Endothelial cell of umbilical vein (primary cell): Measurements from ENCODE around the gene CDC42EP5. TPM values are rescaled to one million over a fixed set of nuclear protein-coding genes. Genes with fewer than 3 reads are reported as not detected.

Experiments
- BruUV-seq: library from RNA; stranded (reverse); fragments of 400-500 nt; replicated peaks from 2 replicates; lab custom pipeline; 2021; lab: Mats Ljungman, UMichigan
- CTCF ChIA-PET: fragments of 300-600, 350-600 bp; sonication (Branson Sonifier 250); formaldehyde crosslinking; loops from one replicate; lab custom pipeline; 2021; ENCODE audit warnings: antibody characterized with exemption, inconsistent platforms; lab: Charles Lee
- POLR2A ChIA-PET: fragments of 300-600, 350-600 bp; sonication (Branson Sonifier 250); formaldehyde crosslinking; loops from one replicate; lab custom pipeline; 2021; ENCODE audit warnings: antibody characterized with exemption, inconsistent platforms; lab: Charles Lee
- DNase-seq: peaks from one replicate; pipeline ENCODE4 v3.0.0-alpha.2; 2011; ENCODE audit warnings: low read depth, low spot score
- FAIRE-seq: peaks from 2 replicates; lab custom pipeline; 2011; peaks lifted over from hg19 to GRCh38; lab: Jason Lieb, UNC
- H2AFZ ChIP-seq: 2 replicates; pipeline ENCODE4 v1.6.0; 2012; ENCODE audit warnings: low read depth, low read length, control low read depth, inconsistent platforms
- H3K27ac ChIP-seq: 2 replicates; pipeline ENCODE4 v1.5.1; 2011; ENCODE audit warnings: low read depth, mild to moderate bottlenecking, control low read depth, low read length, moderate library complexity; ENCODE audit not compliant: insufficient read depth
- H3K27me3 ChIP-seq, 2 experiments: 2 replicates each; pipeline versions ENCODE4 v1.6.0 to v1.6.1; 2011; ENCODE audit warnings: low read length in 2 of 2, mixed read lengths in 1 of 2; ENCODE audit not compliant: control insufficient read depth in 2 of 2, insufficient read depth in 2 of 2
- H3K36me3 ChIP-seq, 2 experiments: 2 replicates in 1 of 2; 3 replicates in 1 of 2; pipeline ENCODE4 v1.5.1; 2011; ENCODE audit warnings: low read length in 2 of 2, mild to moderate bottlenecking in 1 of 2, moderate library complexity in 1 of 2; ENCODE audit not compliant: control insufficient read depth in 2 of 2, insufficient read depth in 2 of 2; ENCODE audit errors: extremely low read depth in 1 of 2
- H3K4me1 ChIP-seq: 3 replicates; pipeline ENCODE4 v1.5.1; 2011; ENCODE audit warnings: mild to moderate bottlenecking, low read length; ENCODE audit not compliant: control insufficient read depth, insufficient read depth; ENCODE audit errors: extremely low read depth
- H3K4me2 ChIP-seq: 2 replicates; pipeline ENCODE4 v1.6.1; 2011; ENCODE audit warnings: low read length, control low read depth, mixed read lengths; ENCODE audit not compliant: insufficient read depth
- H3K4me3 ChIP-seq, 3 experiments: fragments of 200-600 bp in 1 of 3; sonication (generic), shearing (Covaris generic) in 1 of 3; replicated peaks in 1 of 3; 2 replicates each; pipeline ENCODE4 v1.5.1; 2011 to 2016; ENCODE audit warnings: control low read depth in 3 of 3, low read length in 3 of 3, mild to moderate bottlenecking in 2 of 3, inconsistent platforms in 1 of 3, low read depth in 1 of 3, moderate library complexity in 1 of 3; ENCODE audit not compliant: insufficient read depth in 1 of 3
- H3K79me2 ChIP-seq: 2 replicates; pipeline ENCODE4 v1.6.0; 2012; ENCODE audit warnings: low read length, inconsistent platforms; ENCODE audit not compliant: control insufficient read depth, insufficient read depth
- H3K9ac ChIP-seq: replicated peaks from 2 replicates; pipeline ENCODE3; 2011; ENCODE audit warnings: low read length, control low read depth; ENCODE audit not compliant: insufficient read depth; ENCODE audit errors: extremely low read depth
- H3K9me1 ChIP-seq: replicated peaks from 3 replicates; pipeline ENCODE4 v1.6.0; 2011; ENCODE audit warnings: mild to moderate bottlenecking, low read length; ENCODE audit not compliant: control insufficient read depth, insufficient read depth; ENCODE audit errors: extremely low read depth
- H3K9me3 ChIP-seq: replicated peaks from 2 replicates; pipeline ENCODE4 v1.5.1; 2012; ENCODE audit warnings: low read length, inconsistent platforms; ENCODE audit not compliant: control insufficient read depth, insufficient read depth
- H4K20me1 ChIP-seq: replicated peaks from 2 replicates; pipeline ENCODE3; 2011; ENCODE audit warnings: mild to moderate bottlenecking, low read length; ENCODE audit not compliant: control insufficient read depth, insufficient read depth; ENCODE audit errors: extremely low read depth
- CTCF ChIP-seq, 2 donors: IDR thresholded peaks; 1 replicate in 1 of 2; 2 replicates in 1 of 2; pipeline ENCODE4 v1.5.1; 2011; ENCODE audit warnings: low read length in 2 of 2, mild to moderate bottlenecking in 2 of 2, moderate library complexity in 2 of 2, control low read depth in 1 of 2, inconsistent platforms in 1 of 2, low read depth in 1 of 2; ENCODE audit not compliant: insufficient read depth in 1 of 2; ENCODE audit errors: extremely low read depth in 1 of 2
- EZH2 ChIP-seq: IDR thresholded peaks from 2 replicates; pipeline ENCODE4 v1.6.1; 2012; ENCODE audit warnings: borderline replicate concordance, low read depth, mild to moderate bottlenecking, moderate library complexity, low read length, inconsistent platforms; ENCODE audit not compliant: severe bottlenecking
- FOS ChIP-seq: IDR thresholded peaks from 2 replicates; pipeline ENCODE4 v1.6.1; 2011; ENCODE audit warnings: mild to moderate bottlenecking, low read length, moderate library complexity, borderline replicate concordance; ENCODE audit not compliant: insufficient read depth
- GATA2 ChIP-seq: IDR thresholded peaks from 2 replicates; pipeline ENCODE4 v1.7.0; 2011; ENCODE audit warnings: low read depth, mild to moderate bottlenecking, moderate library complexity, mixed read lengths, low read length; ENCODE audit not compliant: insufficient read length, insufficient read depth
- JUN ChIP-seq: IDR thresholded peaks from 2 replicates; pipeline ENCODE4 v1.6.1; 2011; ENCODE audit warnings: borderline replicate concordance, low read depth; ENCODE audit not compliant: insufficient read length, insufficient read depth
- MAX ChIP-seq: IDR thresholded peaks from 2 replicates; pipeline ENCODE4 v1.6.1; 2011; ENCODE audit not compliant: insufficient read depth, insufficient read length
- MYC ChIP-seq: IDR thresholded peaks from one replicate; pipeline ENCODE4 v1.6.1; 2011; ENCODE audit warnings: mild to moderate bottlenecking, low read depth, low read length
- POLR2A ChIP-seq: IDR thresholded peaks from 2 replicates; pipeline ENCODE4 v1.6.1; 2012; ENCODE audit warnings: low read depth, mild to moderate bottlenecking, control low read depth, low read length
- POLR2AphosphoS5 ChIP-seq: IDR thresholded peaks from 2 replicates; pipeline ENCODE4 v1.6.1; 2012; ENCODE audit warnings: low read depth, mild to moderate bottlenecking, control low read depth, low read length, moderate library complexity; ENCODE audit not compliant: insufficient read depth
- dilution Hi-C: fragments of 300-500 bp; cut with MboI; formaldehyde crosslinking; loops from one replicate; pipeline ENCODE4 v1.15.0; 2019; ENCODE audit warnings: low sequenced_read_pairs; ENCODE audit not compliant: extremely low pct_ligation_motif_present
- intact Hi-C: fragments of 100-400 bp; cut with micrococcal nuclease; formaldehyde crosslinking; loops from one replicate; pipeline ENCODE4 v1.10.0; 2022
- polyA plus RNA-seq, 4 experiments: library from polyadenylated mRNA; depleted of rRNA in 3 of 4; stranded (reverse) in 3 of 4; unstranded in 1 of 4; fragments of >200 nt; gene quantifications; 2 replicates each; pipeline versions ENCODE4 v1.2.1 to v1.2.3, GENCODE V29; 2011 to 2012; ENCODE audit warnings: missing spikeins in 1 of 4
- total RNA-seq: library from RNA; stranded (reverse); gene quantifications from 2 replicates; pipeline ENCODE4 v1.2.3, GENCODE V29; 2021

CDC42EP5 gene
- total and polyA plus RNA-seq, 2 donors (not counting 3 experiments of a cell fraction or from before 2014, with no cell fraction given) = 37.3 to 85.5 TPM

GRCh38 chr19:54454781-54455675, 18.1 kb downstream of the CDC42EP5 start:
- peaks cover 14% of the 10 kb centered on the region for H3K4me1 ChIP-seq
- FAIRE-seq (no peak), DNase-seq (no peak)
- H3K9ac ChIP-seq = no peak overlapping the region
- H4K20me1 ChIP-seq = peaks cover 9% of the 10 kb centered on the region
- no peaks in the 10 kb centered on the region for H3K27me3 ChIP-seq
- TF ChIP-seq EZH2 (no peak), FOS (no peak), POLR2AphosphoS5 (no peak), MAX (no peak), JUN (no peak), MYC (no peak), POLR2A (no peak), CTCF (IDR thresholded peaks at IDR 0.05; ENCODE audit: extremely low read depth in 1 of 2, insufficient read depth in 1 of 2, low read depth in 1 of 2, low read length in 2 of 2) (no peak), GATA2 (no peak)
- H3K9me1 ChIP-seq = no peaks in the 10 kb centered on the region
- intact Hi-C loops = loop anchor here (5.0 kb wide), 1 partner anchor 293 kb away; no protein-coding TSS in a partner anchor
- BruUV-seq = no TSS peak
- no peak overlapping the region for H3K4me2 ChIP-seq
- no peak overlapping the region for H3K4me3 ChIP-seq
- CTCF ChIA-PET = no interaction called here
- H3K79me2 ChIP-seq = peaks cover 90% of the 10 kb centered on the region
- no peak overlapping the region for H2AFZ ChIP-seq
- POLR2A ChIA-PET = interaction anchor here (0.6 kb wide), 1 partner anchor 18 kb away, joined by 3 read pairs; the partner anchor contains the start of gene CDC42EP5
- no peaks in the 10 kb centered on the region for H3K9me3 ChIP-seq
- H3K36me3 ChIP-seq = peaks cover 58 to 88% of the 10 kb centered on the region in 2 experiments
- dilution Hi-C loops = no loop called here
- H3K27ac ChIP-seq = no peak overlapping the region
